ENCODE measurements around the gene TNFRSF6B. TPM values are rescaled to one million over a fixed set of nuclear protein-coding genes. Genes with fewer than 3 reads are reported as not detected.
A peak's percentile ranks its signal among the peaks of the same experiment; 100 is the strongest.

TNFRSF6B gene
- total and polyA plus RNA-seq, 2 donors (not counting 3 experiments of a cell fraction or from before 2014, with no cell fraction given) = 0.69 to 11.3 TPM

GRCh38 chr20:63688228-63689045 is 8.0 kb upstream of the TNFRSF6B start:
- intact Hi-C loops (cut with micrococcal nuclease) = no loop called here

More at GRCh38 chr20:63688228-63689045, 8.0 kb upstream of the TNFRSF6B start:
- DNase-seq (ENCODE audit: low read depth, low spot score) (no peak), FAIRE-seq (peak; percentile 35)
- ChIA-PET POLR2A (no interaction called here), CTCF (interaction anchor here (0.8 to 3.2 kb wide), 4 partner anchors 9 to 46 kb away, joined by 3 to 13 read pairs (median 4); partner anchors contain the start of genes ARFRP1 and ZGPAT)
- dilution Hi-C loops (cut with MboI; ENCODE audit: extremely low pct_ligation_motif_present, low sequenced_read_pairs) = no loop called here
- Histone ChIP-seq H3K79me2 (ENCODE audit: control insufficient read depth, insufficient read depth, low read length) (peaks cover 4% of the 10 kb centered on the region), H3K36me3 (ENCODE audit: control insufficient read depth in 2 of 2, extremely low read depth in 1 of 2, insufficient read depth in 2 of 2, low read length in 2 of 2) (no peaks in the 10 kb centered on the region), H3K4me1 (ENCODE audit: control insufficient read depth, extremely low read depth, insufficient read depth, low read length) (peaks cover 32% of the 10 kb centered on the region), H3K4me2 (ENCODE audit: insufficient read depth, low read length) (no peak overlapping the region), H3K27me3 (ENCODE audit: control insufficient read depth in 2 of 2, insufficient read depth in 2 of 2, low read length in 2 of 2) (no peaks in the 10 kb centered on the region), H3K9ac (replicated peaks; ENCODE audit: extremely low read depth, insufficient read depth, low read length) (peak overlapping the region; percentile 3), H2AFZ (ENCODE audit: low read depth, low read length) (peak overlapping the region; percentile 5), H4K20me1 (replicated peaks; ENCODE audit: control insufficient read depth, extremely low read depth, insufficient read depth, low read length) (no peaks in the 10 kb centered on the region), H3K9me1 (replicated peaks; ENCODE audit: control insufficient read depth, extremely low read depth, insufficient read depth, low read length) (no peaks in the 10 kb centered on the region), H3K9me3 (replicated peaks; ENCODE audit: control insufficient read depth, insufficient read depth, low read length) (no peaks in the 10 kb centered on the region), H3K27ac (ENCODE audit: insufficient read depth, low read depth, low read length) (peak overlapping the region; percentile 79), H3K4me3 (replicated peaks in 1 of 3; ENCODE audit: insufficient read depth in 1 of 3, low read depth in 1 of 3, low read length in 3 of 3) (no peak overlapping the region)
- TF ChIP-seq CTCF (IDR thresholded peaks at IDR 0.05; ENCODE audit: extremely low read depth in 1 of 2, insufficient read depth in 1 of 2, low read depth in 1 of 2, low read length in 2 of 2) (no peak), EZH2 (IDR thresholded peaks at IDR 0.05; ENCODE audit: borderline replicate concordance, low read depth, low read length, severe bottlenecking) (no peak), POLR2A (IDR thresholded peaks at IDR 0.05; ENCODE audit: low read depth, low read length) (no peak), MAX (IDR thresholded peaks at IDR 0.05; ENCODE audit: insufficient read depth, insufficient read length) (no peak), POLR2AphosphoS5 (IDR thresholded peaks at IDR 0.05; ENCODE audit: insufficient read depth, low read depth, low read length) (no peak), MYC (IDR thresholded peaks at IDR 0.05; ENCODE audit: low read depth, low read length) (no peak), FOS (IDR thresholded peaks at IDR 0.05; ENCODE audit: borderline replicate concordance, insufficient read depth, low read length) (no peak), GATA2 (IDR thresholded peaks at IDR 0.05; ENCODE audit: insufficient read depth, insufficient read length, low read depth, low read length) (no peak), JUN (IDR thresholded peaks at IDR 0.05; ENCODE audit: borderline replicate concordance, insufficient read depth, insufficient read length, low read depth) (no peak)
- BruUV-seq (replicated peaks) = no TSS peak
